GM19395 (cell line): Measurements from ENCODE around the gene IL1RL2.

Experiments used
- ATAC-seq: cut with Tn5 transposase; IDR thresholded peaks from one replicate; pipeline ENCODE4 v1.9.1; 2021; ENCODE audit warnings: mild to moderate bottlenecking, moderate library complexity; ENCODE audit not compliant: unreplicated experiment

IL1RL2 gene

GRCh38 chr2:102193074-102193473 is 6.3 kb downstream of the IL1RL2 start:
- no peak for ATAC-seq

DNA sequence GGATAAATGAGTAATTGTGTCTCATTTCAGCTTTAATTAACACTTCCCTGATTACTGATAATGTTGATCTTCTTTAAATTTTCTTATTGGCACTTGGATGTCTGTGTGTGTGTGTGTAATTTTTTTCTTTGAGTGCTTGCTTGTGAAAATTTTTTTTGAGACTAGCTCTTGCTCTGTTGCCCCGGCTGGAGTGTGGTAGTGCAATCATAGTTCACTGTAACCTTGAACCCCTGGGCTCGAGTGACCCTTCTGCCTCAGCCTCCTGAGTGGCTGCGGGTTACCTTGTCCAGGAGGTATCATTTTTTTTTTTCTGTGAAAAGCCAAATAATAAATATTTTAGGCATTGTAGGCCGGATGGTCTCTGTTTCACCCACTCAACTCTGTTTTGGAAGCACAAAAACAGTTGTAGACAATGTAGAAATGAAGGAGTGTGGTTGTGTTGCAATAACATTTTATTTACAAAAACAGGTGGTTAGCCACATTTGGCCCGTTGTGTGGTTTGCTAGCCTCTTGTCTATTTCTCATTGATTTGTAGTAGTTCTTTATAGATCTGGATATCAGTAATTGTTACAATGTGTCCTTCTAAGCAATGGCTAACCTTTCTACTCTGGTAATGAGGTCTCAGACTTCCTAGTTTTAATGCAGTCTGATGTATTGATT is 7.9 kb downstream of the IL1RL2 start:
- no peak for ATAC-seq

DNA sequence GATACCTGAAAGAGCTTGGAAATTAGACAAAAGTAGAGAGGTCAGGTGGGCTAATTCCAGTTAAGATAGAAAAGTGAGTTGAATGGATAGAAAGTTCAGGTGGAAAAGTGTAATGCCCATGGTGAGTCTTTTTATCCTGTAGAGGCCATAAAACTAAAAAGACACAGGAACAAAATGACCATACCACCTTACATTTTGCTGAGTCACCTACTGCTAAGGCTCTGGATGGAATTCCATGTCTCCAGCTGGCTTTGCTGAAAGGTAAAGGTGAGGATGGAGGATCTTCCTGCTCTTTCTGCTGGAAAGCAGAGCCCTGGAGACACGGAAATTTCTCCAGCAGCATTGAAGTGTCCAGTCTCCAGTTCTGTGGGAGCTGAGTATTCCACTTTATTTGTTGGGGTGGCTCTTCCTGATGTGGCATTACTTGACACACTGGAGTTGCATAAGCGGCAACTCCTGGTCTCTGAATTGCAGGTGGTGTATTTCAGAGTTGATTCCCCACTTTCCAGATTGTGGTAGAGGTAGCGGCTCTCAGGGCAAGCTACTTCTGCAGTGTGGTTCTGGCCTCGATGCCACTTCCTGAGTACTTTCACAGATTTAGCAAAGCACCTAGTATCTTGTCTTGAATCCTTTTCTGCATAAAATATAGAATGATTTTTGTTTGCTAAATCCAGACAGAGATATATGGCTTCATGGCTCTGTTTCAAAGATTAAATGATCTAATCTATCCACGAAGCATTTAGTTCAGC is 10.7 kb downstream of the IL1RL2 start:
- no peak for ATAC-seq

- ATAC-seq = no peak
These were observed 13.7 kb downstream of the IL1RL2 start for GRCh38 chr2:102200539-102200938.

GRCh38 chr2:102204638-102205037 is 17.8 kb downstream of the IL1RL2 start:
- no peak for ATAC-seq

DNA sequence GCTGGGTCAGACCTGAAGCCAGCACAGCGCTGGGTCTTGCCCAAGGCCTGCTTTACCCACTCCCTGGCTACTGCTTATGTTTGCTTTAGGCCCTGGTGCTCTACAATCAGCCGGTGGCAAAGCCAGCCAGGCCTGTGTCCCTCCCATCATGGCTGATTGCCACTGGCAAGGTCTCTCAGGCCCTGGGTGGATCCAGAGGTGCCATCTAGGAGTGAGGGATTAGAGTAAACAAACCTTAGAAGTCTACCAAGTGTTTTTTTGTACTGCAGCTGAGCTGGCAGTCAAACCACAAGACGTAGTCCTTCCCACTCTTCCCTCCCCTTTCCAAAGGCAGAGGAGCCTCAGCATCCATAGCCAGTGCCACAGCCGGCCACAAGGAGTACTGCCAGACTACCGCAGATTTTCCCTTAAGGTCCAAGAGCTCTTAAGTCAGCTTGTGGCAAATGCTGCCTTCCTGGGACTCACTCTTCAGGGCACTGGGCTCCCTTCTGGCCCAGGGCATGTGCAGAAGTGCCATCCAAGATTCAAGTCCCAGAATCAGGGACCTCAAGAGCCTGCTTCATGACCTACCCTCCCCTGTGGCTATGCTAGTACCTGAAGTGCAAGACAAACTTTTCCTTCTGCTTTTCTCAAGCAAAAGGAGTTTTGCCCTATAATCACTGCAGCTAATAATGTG is 20.0 kb downstream of the IL1RL2 start:
- no peak for ATAC-seq

DNA sequence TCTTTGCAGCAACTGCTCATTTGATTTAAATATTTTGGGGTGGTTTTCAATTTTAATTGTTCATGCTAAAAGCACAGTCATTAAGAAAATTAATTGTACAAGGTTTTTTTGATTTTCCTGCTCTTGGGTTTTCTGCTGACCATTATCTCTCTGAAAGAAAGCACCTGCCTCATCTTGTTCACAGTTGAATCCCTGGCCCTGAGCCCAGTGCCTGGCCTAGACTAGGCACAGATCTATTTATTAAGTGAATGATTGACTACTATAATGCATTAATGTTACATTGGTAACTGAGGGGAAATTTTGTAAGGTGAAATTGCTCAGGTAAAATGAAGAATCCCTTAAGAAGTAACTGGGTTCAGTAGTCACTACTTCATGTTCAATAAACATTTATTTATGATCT is 22.0 kb downstream of the IL1RL2 start:
- no peak for ATAC-seq

DNA sequence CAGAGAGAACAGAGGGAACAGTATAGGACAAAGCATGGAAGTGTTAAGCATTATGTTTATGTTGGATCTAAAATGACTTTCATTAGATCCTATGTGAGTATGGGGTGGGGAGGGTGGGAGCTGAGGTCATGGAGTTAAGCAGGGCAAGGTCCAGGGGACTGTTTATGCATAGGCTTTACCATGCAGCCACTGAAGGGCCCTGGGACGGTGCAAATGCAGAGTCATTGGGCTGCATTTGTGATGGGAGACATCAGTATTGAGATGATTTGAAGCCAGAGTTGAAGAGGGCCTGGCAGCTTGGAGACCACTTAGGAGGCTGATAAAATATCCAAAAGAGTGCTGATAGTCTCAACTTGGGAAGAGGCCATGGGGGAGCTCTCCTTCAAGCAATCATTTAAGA is 22.7 kb downstream of the IL1RL2 start:
- no peak for ATAC-seq

- ATAC-seq = no peak
These were observed 30.2 kb downstream of the IL1RL2 start for GRCh38 chr2:102217032-102217431.

DNA sequence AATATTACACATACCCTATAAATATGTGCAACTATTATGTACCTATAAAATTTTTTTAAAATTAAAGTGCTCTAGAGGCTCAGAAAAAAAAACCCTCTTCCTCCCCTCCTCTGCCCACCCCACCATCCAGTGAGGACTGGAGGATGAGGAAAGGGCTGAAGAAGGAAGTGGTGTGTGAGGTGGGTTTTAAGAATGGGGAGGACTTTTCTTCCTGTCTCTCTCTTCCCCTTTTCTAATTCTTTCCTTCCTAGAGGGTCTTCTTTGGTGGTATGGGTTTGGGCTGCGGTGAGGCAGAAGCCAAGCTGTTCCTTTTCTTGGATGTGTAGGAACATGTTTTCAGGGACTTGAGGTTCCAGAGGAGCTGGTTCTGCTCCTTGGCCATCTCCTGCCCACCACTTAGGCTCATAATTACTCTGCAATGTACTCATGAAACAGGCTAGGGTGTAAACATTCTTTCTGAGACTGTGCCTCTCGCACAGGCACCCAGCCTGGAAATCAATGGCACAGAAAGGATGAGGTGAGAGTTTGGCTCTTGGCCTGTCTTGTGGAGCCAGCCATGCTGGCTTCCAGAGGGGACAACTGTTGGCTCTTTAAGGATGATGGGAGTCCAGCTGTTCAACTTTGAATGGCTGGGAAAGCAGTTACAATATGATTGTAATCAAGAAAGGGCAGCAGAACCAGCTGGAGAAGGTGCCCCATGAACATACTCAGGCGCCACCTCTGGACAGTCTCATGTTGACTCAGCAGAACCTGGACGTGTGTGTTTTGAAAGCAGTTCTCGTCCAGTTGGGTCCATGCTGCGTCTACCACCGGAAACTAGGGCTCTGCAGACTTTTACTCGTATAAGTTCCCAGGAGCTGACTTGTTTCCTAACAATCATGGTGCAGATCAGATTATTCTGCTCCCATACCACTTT is 38.3 kb downstream of the IL1RL2 start:
- no peak for ATAC-seq

DNA sequence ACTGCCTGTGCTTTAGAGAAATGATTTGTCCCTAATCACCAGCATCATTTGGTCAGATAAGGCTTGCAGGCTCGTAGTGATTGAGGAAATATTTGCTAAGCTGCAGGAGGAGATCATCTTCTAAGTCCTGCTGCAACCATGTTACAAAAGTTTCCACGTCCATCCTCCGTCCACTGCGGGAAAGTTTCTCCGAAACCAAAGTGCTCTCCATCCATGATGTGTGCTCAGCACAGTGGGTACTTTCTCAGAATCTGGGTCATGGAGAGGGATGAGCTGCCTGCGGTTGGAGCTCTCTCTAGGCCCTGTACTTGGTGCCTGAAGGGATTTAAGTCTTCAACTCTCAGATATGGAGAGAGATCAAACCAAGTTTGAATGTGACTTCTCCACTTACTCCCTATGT is 39.3 kb downstream of the IL1RL2 start:
- ATAC-seq = no peak

DNA sequence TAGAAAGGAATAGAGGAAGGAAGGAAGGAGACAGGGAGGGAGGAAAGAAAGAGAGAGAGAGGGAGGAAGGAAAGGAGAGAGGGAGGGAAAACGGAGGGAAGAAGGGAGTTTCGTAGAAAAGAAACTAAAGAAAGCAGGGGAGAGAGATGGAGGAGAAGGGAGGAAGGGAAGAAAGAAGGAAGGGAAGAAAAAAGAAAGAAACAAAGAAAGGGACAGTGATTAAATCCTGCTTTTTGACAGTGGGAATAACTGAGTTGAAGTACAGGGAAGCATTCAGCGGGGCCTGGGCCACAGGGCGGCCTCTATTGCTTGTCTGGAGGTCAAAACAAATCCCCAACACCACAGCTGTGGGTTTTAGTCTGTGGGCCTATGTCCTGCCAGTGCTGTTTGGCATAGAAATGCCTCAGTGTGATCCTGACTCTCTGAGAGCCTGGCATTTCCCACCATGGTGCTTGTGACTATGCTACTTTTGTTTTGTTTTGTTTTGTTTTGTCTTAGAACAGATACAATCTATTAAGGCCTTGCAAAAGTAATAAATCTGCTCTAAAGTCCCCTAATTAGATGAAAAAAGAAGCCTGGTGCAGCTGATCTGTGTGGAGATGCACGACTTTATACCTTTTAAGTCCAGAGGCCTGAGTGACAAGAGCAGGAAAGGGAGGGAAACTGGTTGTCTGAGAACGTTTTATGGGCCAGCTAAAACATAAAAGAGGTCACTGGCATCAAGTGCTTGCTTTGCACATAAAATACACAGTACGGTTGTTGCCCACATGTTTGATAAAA is 40.0 kb downstream of the IL1RL2 start:
- ATAC-seq = no peak

GRCh38 chr2:102229141-102229769 is 42.4 kb downstream of the IL1RL2 start:
- ATAC-seq = no peak

DNA sequence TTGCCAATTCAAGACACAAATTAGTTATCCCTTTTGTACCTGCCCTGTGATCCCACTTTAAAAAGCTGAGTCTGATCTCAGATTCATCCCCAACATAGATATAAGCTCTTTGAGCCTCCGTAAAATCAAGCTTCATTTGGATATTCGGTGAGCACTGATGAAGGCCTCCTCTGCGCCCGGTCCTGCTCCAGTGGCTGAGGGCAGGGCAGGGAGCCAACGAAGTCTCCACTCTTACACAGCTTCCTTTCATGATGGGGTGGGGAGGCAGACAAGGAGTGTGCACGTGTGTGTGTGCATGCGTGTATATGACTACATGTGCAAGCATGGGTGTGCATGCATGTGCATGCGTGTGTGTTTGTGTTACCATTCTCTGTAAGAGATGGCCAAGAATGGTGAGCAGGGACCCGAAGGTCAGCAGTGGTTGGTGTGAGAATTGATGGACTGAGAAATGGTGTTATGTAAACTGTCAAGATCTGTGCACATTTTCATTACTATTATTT is 43.6 kb downstream of the IL1RL2 start:
- no peak for ATAC-seq

DNA sequence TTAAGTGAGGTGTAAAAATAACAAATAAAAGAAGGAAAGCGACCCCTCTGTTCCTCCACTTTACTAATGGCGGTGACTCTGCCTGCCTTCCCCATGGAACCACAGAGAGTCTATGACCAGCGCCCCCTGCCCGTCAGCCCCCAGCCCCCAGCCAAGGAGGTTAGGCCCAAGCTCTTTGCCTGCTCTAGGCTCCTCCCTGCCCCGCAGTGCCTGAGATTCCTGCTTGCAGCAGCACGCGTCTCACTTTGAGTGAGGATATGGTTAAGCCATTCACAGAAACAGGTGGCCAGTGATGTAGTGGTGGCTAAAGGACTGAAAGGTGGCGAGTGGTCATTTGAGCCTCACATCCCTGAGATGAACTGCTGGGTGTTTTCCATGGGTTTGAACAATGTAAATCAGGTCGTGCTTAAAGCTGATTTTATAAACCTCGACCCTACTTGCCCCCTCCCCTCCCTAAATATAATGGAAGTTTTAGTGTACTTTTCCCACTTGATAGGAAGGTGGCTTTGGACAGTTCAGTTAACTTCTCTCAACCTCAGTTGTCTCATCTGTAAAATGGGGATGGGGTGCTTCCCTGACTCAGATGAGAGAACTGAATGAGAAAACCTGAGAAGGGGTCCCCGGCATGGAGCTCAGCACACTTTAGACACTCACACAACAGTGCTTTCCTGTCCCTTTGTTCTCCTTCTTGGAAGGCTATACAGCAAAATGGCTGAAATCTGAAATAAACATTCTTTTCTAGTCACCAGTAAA is 46.5 kb downstream of the IL1RL2 start:
- no peak for ATAC-seq

DNA sequence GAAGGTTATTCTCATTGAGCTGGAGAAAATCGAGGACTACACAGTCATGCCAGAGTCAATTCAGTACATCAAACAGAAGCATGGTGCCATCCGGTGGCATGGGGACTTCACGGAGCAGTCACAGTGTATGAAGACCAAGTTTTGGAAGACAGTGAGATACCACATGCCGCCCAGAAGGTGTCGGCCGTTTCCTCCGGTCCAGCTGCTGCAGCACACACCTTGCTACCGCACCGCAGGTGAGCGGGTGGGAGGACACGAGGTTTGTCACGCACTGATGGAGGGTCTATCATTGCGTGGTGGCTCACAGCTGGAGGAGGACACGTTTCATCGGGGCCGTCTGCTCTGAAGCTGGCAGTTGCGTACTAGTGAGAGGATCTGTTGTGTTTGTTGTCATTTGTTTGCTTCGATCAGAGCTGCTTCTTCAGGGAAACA is 48.2 kb downstream of the IL1RL2 start:
- no peak for ATAC-seq

DNA sequence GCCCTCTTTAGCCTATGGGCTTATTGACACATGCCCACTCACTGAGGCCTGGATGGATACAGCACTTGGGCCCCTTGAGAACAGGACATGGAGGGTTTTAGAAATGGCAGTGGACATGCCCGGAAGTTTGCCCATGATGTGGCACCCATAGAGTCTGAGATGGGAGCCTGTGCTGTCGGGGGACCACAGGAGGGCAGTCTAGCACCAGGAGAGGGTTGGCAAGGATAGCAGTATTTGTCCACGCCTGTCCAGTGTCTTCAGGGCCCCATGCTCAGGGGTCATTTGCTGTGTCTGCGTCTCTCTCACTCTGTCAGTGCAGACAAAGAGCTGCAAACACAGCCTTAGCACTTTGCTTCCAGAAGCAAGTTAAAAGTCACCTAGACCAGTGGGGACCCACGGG is 48.7 kb downstream of the IL1RL2 start:
- no peak for ATAC-seq

- ATAC-seq = no peak
These were observed 49.3 kb downstream of the IL1RL2 start for GRCh38 chr2:102236132-102236531.

GRCh38 chr2:102237176-102237575 is 50.4 kb downstream of the IL1RL2 start:
- ATAC-seq = no peak
